ENCODE results near the gene MYO16. TPM values are rescaled to one million over a fixed set of nuclear protein-coding genes. Genes with fewer than 3 reads are reported as not detected.

MYO16 gene
- total and polyA plus RNA-seq, 2 experiments from 2014 or later, result 0.13 to 0.23 TPM

DNA sequence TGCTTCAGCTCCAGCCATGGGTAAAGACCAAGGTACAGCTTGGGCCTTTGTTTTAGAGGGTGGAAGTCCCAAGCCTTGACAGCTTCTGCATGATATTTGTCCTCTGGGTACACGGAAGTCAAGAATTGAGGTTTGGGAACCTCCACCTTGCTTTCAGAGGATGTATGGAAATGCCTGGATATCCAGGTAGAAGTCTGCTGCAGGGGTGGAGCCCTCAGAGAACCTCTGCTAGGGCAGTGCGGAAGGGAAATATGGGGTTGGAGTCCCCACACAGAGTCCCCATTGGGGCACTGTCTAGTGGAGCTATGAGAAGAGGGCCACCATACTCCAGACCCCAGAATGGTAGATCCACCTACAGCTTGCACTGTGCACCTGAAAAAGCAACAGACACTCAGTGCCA, 23.0 kb upstream of the MYO16 start:
- no peaks in the 10 kb centered on the region for H3K4me1 ChIP-seq (ENCODE audit: insufficient read depth)
- H3K4me2 ChIP-seq, result no peak overlapping the region
- no peak for DNase-seq (ENCODE audit: low spot score)
- TF ChIP-seq, protein P1, sequence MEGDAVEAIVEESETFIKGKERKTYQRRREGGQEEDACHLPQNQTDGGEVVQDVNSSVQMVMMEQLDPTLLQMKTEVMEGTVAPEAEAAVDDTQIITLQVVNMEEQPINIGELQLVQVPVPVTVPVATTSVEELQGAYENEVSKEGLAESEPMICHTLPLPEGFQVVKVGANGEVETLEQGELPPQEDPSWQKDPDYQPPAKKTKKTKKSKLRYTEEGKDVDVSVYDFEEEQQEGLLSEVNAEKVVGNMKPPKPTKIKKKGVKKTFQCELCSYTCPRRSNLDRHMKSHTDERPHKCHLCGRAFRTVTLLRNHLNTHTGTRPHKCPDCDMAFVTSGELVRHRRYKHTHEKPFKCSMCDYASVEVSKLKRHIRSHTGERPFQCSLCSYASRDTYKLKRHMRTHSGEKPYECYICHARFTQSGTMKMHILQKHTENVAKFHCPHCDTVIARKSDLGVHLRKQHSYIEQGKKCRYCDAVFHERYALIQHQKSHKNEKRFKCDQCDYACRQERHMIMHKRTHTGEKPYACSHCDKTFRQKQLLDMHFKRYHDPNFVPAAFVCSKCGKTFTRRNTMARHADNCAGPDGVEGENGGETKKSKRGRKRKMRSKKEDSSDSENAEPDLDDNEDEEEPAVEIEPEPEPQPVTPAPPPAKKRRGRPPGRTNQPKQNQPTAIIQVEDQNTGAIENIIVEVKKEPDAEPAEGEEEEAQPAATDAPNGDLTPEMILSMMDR (IDR thresholded peaks at IDR 0.05; ENCODE audit: poor library complexity), result no peak
- TF ChIP-seq EZH2 (IDR thresholded peaks at IDR 0.05; ENCODE audit: borderline replicate concordance) (no peak), EZH2phosphoT487 (IDR thresholded peaks at IDR 0.05; ENCODE audit: low read depth, severe bottlenecking, unreplicated experiment) (no peak)
- no peak overlapping the region for H2AFZ ChIP-seq
- H3K79me2 ChIP-seq, result no peaks in the 10 kb centered on the region
- no peaks in the 10 kb centered on the region for H4K20me1 ChIP-seq (ENCODE audit: insufficient read depth, poor library complexity, severe bottlenecking)
- H3K36me3 ChIP-seq (replicated peaks; ENCODE audit: insufficient read depth, low read depth), result no peaks in the 10 kb centered on the region
- H3K9me3 ChIP-seq (ENCODE audit: low read depth), result no peaks in the 10 kb centered on the region
- H3K4me3 ChIP-seq, result no peak overlapping the region
- H3K9me2 ChIP-seq (replicated peaks; ENCODE audit: insufficient read depth), result no peaks in the 10 kb centered on the region
- no peaks in the 10 kb centered on the region for H3K27me3 ChIP-seq
- WGBS (ENCODE audit: low lambda C conversion rate, missing lambda C conversion rate), result 91% methylated on average over 2 of the region's 2 CpGs
- H3K27ac ChIP-seq, result no peak overlapping the region

DNA sequence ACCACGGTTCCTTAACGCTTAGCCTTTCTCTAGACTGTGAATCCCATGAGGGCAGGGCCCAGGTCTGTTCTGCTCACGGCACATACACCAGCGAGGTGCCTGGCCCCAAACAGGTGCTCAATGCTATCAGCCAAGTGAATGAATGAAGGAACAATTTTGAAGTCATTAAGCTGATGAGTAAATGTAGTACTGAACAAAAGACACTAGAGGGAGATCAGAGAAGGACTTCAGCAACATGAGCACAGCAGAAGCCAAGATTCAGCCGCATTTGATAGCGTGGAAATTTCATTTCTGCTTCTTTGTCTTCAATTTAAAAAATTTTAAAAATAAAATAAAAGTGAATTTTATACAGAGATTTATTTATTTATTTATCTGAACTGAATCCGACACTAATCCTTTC, 20.1 kb upstream of the MYO16 start:
- H3K27ac ChIP-seq, result no peak overlapping the region
- DNase-seq (ENCODE audit: low spot score), result peak; percentile 37
- H3K9me2 ChIP-seq (replicated peaks; ENCODE audit: insufficient read depth), result no peaks in the 10 kb centered on the region
- H4K20me1 ChIP-seq (ENCODE audit: insufficient read depth, poor library complexity, severe bottlenecking), result no peaks in the 10 kb centered on the region
- WGBS (ENCODE audit: low lambda C conversion rate, missing lambda C conversion rate), result 78% methylated on average over 7 of the region's 7 CpGs
- H3K36me3 ChIP-seq (replicated peaks; ENCODE audit: insufficient read depth, low read depth), result no peaks in the 10 kb centered on the region
- H3K9me3 ChIP-seq (ENCODE audit: low read depth), result no peaks in the 10 kb centered on the region
- H2AFZ ChIP-seq, result no peak overlapping the region
- no peak overlapping the region for H3K4me3 ChIP-seq
- no peaks in the 10 kb centered on the region for H3K4me1 ChIP-seq (ENCODE audit: insufficient read depth)
- TF ChIP-seq EZH2 (IDR thresholded peaks at IDR 0.05; ENCODE audit: borderline replicate concordance), result no peak
- TF ChIP-seq EZH2phosphoT487 (IDR thresholded peaks at IDR 0.05; ENCODE audit: low read depth, severe bottlenecking, unreplicated experiment), result no peak
- TF ChIP-seq, protein P1 (IDR thresholded peaks at IDR 0.05; ENCODE audit: poor library complexity), result peak; percentile 62
- no peaks in the 10 kb centered on the region for H3K27me3 ChIP-seq
- no peak overlapping the region for H3K4me2 ChIP-seq
- H3K79me2 ChIP-seq, result no peaks in the 10 kb centered on the region

DNA sequence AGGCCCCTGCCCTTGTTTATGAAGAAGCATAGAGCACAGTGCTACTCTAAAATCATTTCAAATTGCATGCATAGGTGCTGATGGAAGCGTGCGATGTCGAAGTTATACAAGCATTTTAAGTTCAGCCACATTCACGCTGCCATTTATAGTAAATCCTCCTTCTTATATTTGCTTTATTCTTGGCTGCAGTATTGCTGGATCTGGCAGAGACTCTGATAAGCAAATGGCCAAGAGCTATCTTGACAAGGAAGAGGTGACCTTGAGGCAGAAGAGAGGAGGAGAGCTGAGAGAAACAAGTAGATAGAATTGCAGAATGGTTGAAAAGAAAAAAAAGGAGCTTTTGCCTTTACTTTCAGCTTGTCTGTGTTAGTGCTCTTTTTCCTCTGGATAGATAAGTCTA, 18.9 kb upstream of the MYO16 start:
- DNase-seq (ENCODE audit: low spot score), result no peak
- Histone ChIP-seq H3K27ac (no peak overlapping the region), H3K36me3 (replicated peaks; ENCODE audit: insufficient read depth, low read depth) (no peaks in the 10 kb centered on the region), H4K20me1 (ENCODE audit: insufficient read depth, poor library complexity, severe bottlenecking) (no peaks in the 10 kb centered on the region), H3K9me2 (replicated peaks; ENCODE audit: insufficient read depth) (no peaks in the 10 kb centered on the region), H3K4me1 (ENCODE audit: insufficient read depth) (no peaks in the 10 kb centered on the region), H2AFZ (no peak overlapping the region), H3K4me2 (no peak overlapping the region), H3K79me2 (no peaks in the 10 kb centered on the region), H3K9me3 (ENCODE audit: low read depth) (no peaks in the 10 kb centered on the region), H3K4me3 (no peak overlapping the region), H3K27me3 (no peaks in the 10 kb centered on the region)
- TF ChIP-seq, protein P1 (IDR thresholded peaks at IDR 0.05; ENCODE audit: poor library complexity), result no peak
- no peak for TF ChIP-seq EZH2 (IDR thresholded peaks at IDR 0.05; ENCODE audit: borderline replicate concordance)
- no peak for TF ChIP-seq EZH2phosphoT487 (IDR thresholded peaks at IDR 0.05; ENCODE audit: low read depth, severe bottlenecking, unreplicated experiment)
- WGBS (ENCODE audit: low lambda C conversion rate, missing lambda C conversion rate), result 57% methylated on average over 4 of the region's 4 CpGs

DNA sequence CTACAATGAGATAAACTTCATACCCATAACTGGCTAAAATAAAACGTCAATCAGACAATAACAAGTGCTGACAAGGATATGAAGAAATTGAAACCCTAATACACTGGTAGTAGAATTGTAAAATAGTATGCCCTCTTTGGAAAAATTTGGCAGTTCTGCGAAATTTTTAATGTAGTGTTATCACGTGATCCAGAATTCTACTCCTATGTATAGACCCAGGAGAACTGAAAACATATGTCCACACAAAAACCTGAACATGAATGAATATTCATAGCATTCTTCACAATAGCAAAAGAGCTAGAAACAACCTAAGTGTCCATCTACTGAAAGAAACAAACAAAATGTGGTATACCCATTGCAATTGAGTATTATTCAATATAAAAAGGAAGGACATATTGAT, 14.2 kb upstream of the MYO16 start:
- Histone ChIP-seq H3K27me3 (no peaks in the 10 kb centered on the region), H3K79me2 (no peaks in the 10 kb centered on the region), H3K4me1 (ENCODE audit: insufficient read depth) (no peaks in the 10 kb centered on the region), H3K4me3 (no peak overlapping the region), H3K4me2 (no peak overlapping the region), H4K20me1 (ENCODE audit: insufficient read depth, poor library complexity, severe bottlenecking) (no peaks in the 10 kb centered on the region), H3K27ac (no peak overlapping the region), H2AFZ (no peak overlapping the region), H3K36me3 (replicated peaks; ENCODE audit: insufficient read depth, low read depth) (no peaks in the 10 kb centered on the region), H3K9me2 (replicated peaks; ENCODE audit: insufficient read depth) (no peaks in the 10 kb centered on the region), H3K9me3 (ENCODE audit: low read depth) (no peaks in the 10 kb centered on the region)
- TF ChIP-seq EZH2 (IDR thresholded peaks at IDR 0.05; ENCODE audit: borderline replicate concordance), result no peak
- TF ChIP-seq EZH2phosphoT487 (IDR thresholded peaks at IDR 0.05; ENCODE audit: low read depth, severe bottlenecking, unreplicated experiment), result no peak
- TF ChIP-seq, protein P1 (IDR thresholded peaks at IDR 0.05; ENCODE audit: poor library complexity), result no peak
- WGBS (ENCODE audit: low lambda C conversion rate, missing lambda C conversion rate), result 92% methylated on average over 3 of the region's 3 CpGs
- DNase-seq (ENCODE audit: low spot score), result no peak

All from hepatocyte (in vitro differentiated cells).